CD4-positive, alpha-beta T cell treated with Interleukin-17A for 1 hour (primary cell): ENCODE results near the gene ERF.

Source experiments
- DNase-seq: peaks from one replicate; pipeline ENCODE4 v3.0.0-alpha.2; 2020

The ERF gene

GRCh38 chr19:42207767-42208271, 47.1 kb downstream of the ERF start:
- DNase-seq = peak; percentile 44

- DNase-seq = no peak
These were observed 47.8 kb downstream of the ERF start for GRCh38 chr19:42206871-42207755.

GRCh38 chr19:42204664-42205063, 50.3 kb downstream of the ERF start:
- DNase-seq = no peak

- DNase-seq = no peak
These were observed 51.2 kb downstream of the ERF start for GRCh38 chr19:42203700-42204099.

GRCh38 chr19:42202290-42202880, 52.5 kb downstream of the ERF start:
- no peak for DNase-seq

- DNase-seq = peak; percentile 79
These were observed 53.2 kb downstream of the ERF start for GRCh38 chr19:42201489-42202289.

- DNase-seq = no peak
These were observed 54.7 kb downstream of the ERF start for GRCh38 chr19:42200116-42200715.

GRCh38 chr19:42199440-42200115, 55.4 kb downstream of the ERF start:
- peak; percentile 79 for DNase-seq

GRCh38 chr19:42198676-42199439, 56.1 kb downstream of the ERF start:
- DNase-seq = peak; percentile 88
